SHP77 treated with DMSO at 0.1 percent for 48 hours (cell line): ENCODE data around the gene SLC27A6.
"Not testable (repeated sequence)": the region's sequence is repeated elsewhere in the genome, so short reads cannot be mapped to it uniquely, and the experiment has no call there.

Source experiments
- DNase-seq: peaks from one replicate; lab custom pipeline; 2025; lab: John Stamatoyannopoulos, UW

SLC27A6 gene

DNA sequence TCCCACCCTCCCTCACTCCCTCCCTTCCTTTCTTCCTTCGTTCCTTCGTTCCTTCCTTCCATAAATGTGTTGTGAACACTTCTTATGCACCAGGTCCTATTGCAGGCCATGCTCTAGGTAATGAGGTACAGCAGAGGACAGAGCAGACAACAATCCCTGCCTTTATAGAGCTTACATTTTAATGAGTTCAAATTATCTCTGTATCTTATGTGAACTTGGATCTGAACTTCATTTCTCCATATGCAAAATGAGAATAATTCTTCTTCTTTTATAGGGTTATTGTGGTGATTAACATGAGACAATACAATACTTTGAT lies 37.2 kb downstream of the SLC27A6 start:
- DNase-seq, result no peak

DNA sequence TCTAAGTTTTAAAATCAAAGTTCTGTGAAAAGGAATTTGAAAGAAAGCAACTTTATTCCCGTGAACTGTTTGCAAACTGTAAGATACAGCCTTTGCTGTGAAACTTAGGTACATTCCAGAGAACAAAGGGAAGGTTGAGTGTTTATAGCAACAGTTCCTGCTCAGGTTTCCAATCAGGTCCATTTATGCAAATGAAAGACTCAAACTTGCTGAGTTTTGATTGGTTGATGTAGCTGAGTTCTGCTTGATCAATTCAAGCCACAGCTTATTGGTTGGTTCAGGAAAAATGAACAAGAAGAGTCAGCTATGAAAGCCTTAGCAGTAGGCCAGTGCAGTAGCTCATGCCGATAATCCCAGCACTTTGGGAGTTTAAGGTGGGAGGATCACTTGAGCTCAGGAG lies 37.9 kb downstream of the SLC27A6 start:
- DNase-seq, result no peak

DNA sequence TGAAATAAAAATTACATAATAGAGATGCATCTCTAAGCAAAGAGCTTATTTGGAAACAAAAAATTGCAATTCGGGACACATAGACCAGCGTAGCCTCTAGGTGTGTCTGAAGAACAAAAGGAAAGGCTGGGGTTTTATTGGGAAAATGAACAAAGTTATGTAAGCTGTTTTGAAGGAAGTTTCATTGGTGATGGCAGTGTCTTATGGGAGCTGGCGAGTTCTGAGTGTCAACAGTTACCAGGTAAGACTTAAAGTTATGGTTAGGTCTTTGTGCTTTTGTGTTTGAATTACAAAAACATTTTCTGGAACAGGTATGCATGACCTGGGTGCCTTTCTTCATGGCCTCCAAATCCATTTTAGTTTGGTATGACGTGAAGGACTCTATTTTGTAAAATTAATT lies 48.9 kb downstream of the SLC27A6 start:
- DNase-seq, result no peak

DNA sequence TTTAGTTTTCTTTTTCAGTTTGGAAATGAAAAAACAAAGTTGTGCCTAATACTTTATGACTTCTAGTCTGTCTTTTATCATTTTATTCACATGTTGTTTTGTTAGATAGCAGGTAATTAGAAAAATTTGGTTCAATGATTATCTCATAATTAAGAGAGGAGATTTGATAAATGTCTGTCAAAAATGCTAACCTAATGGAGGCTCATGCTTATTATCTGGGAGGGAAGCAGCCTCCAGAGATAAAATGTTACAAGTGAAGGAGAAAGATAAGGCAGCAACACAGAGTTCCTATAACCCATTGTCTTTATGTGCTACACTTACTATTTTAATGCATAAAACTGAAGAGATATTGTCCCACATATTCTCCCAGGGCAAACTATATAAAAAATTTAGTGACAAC lies 53.5 kb downstream of the SLC27A6 start:
- DNase-seq, result no peak

GRCh38 chr5:129019401-129019908 lies 54.2 kb downstream of the SLC27A6 start:
- no peak for DNase-seq

DNA sequence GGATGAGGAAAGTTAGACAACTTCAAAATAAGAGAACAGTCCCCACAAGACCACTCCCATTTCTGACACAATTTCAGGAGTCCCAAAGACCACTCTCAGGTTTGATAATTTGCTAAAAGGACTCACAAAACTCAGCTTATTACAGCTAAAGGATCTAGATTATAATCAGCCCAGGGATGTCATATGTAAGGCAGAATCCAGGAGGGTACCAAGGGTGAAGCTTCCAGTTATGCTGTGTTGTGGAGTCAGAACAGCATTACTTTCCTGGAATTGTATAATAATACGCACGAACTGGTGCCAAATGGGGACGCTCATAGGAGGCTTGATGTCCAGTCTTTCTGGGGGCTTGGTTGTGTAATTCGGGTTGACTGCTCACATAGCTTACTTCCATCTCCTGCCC lies 55.4 kb downstream of the SLC27A6 start:
- no peak for DNase-seq

DNA sequence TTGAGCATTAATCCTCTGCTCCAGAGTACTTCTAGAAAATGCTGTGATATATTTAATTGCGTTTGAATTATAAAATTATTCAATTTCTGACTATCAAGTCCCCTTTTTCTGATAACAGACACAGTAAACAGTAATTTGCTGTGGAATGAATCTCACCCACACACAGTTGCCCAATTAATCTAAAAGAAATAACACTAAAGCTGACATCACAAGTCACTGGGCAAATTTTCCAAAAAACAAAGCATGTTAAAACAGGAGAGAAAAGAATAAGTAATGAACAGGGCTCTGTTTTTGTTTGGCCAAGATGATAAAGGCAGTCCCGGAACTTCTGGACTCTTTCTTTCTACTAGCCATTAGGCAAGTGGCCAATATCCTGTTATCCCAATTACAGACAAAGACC lies 56.5 kb downstream of the SLC27A6 start:
- no peak for DNase-seq

GRCh38 chr5:129022599-129022998 lies 57.3 kb downstream of the SLC27A6 start:
- DNase-seq, result no peak

- no peak for DNase-seq
These were observed 62.0 kb downstream of the SLC27A6 start for GRCh38 chr5:129027260-129027659.

DNA sequence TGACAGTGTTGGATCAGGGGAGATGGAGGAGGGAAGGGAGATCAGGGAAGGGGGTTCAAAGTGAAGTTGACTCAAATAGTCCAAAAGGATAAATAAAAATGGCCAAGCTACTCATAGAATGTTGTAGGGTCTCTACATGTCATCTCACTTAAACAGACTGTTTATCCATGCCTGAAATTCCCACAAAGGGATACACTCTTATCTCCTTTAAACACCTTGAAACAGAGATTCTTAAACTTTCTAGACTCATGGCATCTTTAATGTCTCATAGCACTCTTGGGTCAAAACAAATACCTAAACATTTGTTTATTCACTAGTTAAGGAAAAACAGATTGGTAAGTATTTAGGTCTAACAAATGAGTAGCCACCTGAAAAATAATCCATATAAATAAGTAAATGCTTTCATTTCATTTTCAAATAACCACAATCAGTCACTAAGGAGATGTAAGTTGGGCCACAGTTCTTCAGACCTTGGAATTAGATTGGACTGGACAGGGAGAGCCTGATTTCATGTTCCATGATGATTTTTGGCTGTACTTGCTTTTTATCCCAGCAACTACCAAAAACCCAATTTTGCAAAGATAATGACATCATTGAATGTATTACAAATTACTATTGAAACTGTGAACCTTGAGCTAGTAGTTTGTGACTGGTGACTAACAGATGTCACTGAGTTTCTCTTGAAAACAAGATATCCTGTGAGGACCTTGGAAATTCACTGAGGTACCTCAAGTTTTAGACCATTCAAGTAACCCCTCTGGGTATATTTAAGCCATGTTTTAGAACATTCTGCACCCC lies 66.8 kb downstream of the SLC27A6 start:
- no peak for DNase-seq

GRCh38 chr5:129036257-129036656 lies 71.0 kb downstream of the SLC27A6 start:
- not testable (repeated sequence) for DNase-seq

- DNase-seq, result no peak
These were observed 76.1 kb downstream of the SLC27A6 start for GRCh38 chr5:129041196-129041881.

- no peak for DNase-seq
These were observed 77.0 kb downstream of the SLC27A6 start for GRCh38 chr5:129042306-129042705.

DNA sequence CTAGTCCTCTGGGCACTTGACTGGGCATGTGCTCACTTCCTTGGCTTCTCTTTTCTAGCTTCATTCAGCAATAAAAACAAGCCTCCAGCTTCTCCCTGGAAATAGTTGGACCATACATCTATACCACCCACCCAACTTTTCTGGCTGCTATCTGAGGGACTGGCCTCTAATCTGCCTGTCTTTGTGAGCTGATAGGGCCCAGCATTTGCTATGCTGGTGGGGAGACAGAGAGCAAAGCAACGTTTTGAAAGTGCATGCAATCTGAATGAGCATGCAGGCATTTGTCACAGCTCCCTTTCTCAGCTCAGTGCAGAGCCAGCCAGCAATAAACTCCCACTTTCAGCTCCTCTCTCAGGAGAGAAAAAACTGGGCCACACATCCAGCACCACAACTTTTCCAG lies 78.6 kb downstream of the SLC27A6 start:
- no peak for DNase-seq

- DNase-seq, result no peak
These were observed 80.9 kb downstream of the SLC27A6 start for GRCh38 chr5:129046151-129046550.

- no peak for DNase-seq
These were observed 83.2 kb downstream of the SLC27A6 start for GRCh38 chr5:129048509-129048908.

DNA sequence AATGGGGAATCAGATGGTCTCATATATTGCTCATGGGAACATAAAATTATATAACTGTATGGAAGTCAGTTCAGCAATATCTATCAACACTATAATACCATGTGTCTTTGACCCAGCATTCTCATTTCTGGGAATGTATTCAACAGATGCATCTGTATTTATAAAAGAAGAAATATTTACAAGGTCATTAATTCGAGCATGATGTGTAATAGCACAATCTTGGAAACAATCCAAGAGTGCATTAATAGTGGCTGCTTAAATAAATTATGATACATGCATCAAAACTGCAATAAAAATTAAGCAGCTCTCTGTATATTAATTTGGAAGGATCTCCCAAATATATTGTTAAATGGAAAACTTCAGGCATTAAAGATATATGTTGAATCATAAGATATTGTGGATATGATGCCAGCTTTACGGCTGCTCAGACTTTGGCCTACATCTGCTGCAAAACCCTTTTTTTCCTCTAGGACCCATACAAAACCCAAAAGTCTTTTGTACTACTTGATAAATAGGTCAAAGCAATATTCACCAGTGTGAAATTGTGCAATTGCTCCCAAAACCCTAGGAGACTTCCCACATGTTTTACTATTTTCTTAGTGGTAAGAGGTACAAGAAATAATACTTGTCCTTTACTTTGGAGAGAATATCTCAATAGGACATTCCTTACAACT lies 84.0 kb downstream of the SLC27A6 start:
- DNase-seq, result no peak

GRCh38 chr5:129051283-129051682 lies 86.0 kb downstream of the SLC27A6 start:
- DNase-seq, result no peak

DNA sequence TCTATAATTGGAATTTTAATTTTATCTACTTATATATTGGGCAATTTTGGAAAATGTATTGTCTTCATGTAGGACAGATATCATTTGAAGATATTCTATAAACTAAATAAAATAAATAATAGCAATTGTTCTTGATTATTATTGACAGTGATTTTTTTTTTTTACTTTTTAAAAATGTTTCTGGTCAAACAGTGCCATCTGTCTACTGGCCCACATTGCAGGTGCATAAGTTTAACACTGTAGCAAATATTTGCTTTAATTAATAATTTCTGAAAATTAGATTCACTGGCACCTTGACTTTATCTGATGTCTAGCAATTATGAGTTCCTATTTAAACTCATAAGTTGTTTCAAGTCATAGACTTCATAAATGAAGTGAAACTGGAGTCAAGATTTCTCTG lies 88.2 kb downstream of the SLC27A6 start:
- DNase-seq, result no peak

DNA sequence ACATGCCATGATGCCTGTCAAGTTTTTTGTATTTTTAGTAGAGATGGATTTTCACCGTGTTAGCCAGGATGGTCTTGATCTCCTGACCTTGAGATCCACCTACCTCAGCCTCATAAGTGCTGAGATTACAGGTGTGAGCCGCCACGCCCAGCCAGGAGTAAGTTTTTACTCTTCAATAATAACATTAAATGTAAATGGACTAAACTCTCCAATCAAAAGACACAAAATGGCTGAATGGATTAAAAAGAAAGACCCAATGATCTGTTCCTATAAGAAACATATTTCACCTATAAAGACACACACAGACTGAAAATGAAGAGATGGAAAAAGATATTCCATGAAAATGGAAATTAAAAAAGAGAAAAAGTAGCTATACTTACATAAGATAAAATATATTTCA lies 92.0 kb downstream of the SLC27A6 start:
- DNase-seq, result no peak

- DNase-seq, result no peak
These were observed 96.6 kb downstream of the SLC27A6 start for GRCh38 chr5:129061849-129062248.

DNA sequence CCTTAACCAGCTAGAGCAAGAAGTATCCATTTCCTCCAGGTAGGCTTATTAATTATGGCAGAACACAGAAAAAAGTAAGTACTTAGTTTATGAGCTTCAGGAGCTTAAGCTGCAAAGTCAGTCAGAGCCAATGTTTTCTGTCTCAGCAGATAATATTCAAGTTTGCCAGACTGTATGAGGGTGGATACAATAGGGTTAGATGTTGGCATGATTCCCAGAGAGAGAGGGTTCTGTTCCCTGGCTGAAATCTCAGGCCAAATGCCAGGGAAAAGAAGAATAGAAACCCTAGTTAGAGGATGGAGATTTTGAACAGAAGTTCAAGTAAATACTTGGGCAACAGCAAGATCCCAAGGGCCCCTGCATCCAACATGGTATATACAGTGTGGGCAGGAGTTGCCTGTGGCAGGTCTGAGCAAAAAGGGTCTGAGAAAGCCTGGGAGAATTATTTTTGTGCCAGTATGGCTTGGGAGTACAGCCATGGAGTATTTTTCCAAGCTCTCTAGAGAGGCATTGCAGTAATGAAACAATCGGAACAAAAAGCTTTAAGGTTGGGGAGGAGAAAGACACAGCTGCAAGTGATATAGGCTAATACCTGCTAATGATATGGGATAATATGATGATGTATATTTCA lies 98.3 kb downstream of the SLC27A6 start:
- no peak for DNase-seq

GRCh38 chr5:129065721-129066120 lies 100.4 kb downstream of the SLC27A6 start:
- DNase-seq, result no peak
